Measurements from ENCODE around the gene PPFIA2. TPM values are rescaled to one million over a fixed set of nuclear protein-coding genes. Genes with fewer than 3 reads are reported as not detected.
"Not testable (repeated sequence)": the region's sequence is repeated elsewhere in the genome, so short reads cannot be mapped to it uniquely, and the experiment has no call there.

The PPFIA2 gene
- total RNA-seq, 4 donors from 2014 or later: 0.81 to 25.2 (median 4.9) TPM

DNA sequence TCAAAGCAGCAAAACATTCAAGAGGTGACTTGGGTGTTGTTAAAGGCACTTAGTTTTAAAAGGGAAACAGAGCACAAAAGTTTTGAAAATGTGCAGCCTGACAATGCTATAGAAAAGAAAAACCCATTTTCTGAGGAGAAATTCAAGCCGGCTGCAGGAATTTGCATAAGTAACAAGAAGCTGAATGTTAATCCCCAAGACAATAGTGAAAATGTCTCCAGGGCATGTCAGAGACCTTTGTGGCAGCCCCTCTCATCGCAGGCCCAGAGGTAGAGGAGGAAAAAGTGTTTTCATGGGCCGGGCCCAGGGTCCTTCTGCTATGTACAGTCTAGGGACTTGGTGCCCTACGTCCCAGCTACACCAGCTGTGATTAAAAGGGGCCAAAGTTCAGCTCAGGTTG lies 167.9 kb downstream of the PPFIA2 start:
- Histone ChIP-seq H3K4me1 (no peaks in the 10 kb centered on the region), H3K27ac (no peak overlapping the region), H3K27me3 (no peaks in the 10 kb centered on the region), H3K36me3 (no peaks in the 10 kb centered on the region), H3K9me3 (peaks cover 0 to 15% (median 0%) of the 10 kb centered on the region in 3 donors), H3K4me3 (no peak overlapping the region)
- TF ChIP-seq EP300 (IDR thresholded peaks at IDR 0.05) (no peak), POLR2AphosphoS5 (IDR thresholded peaks at IDR 0.05) (no peak), POLR2A (IDR thresholded peaks at IDR 0.05) (no peak)
- TF ChIP-seq, protein P1, sequence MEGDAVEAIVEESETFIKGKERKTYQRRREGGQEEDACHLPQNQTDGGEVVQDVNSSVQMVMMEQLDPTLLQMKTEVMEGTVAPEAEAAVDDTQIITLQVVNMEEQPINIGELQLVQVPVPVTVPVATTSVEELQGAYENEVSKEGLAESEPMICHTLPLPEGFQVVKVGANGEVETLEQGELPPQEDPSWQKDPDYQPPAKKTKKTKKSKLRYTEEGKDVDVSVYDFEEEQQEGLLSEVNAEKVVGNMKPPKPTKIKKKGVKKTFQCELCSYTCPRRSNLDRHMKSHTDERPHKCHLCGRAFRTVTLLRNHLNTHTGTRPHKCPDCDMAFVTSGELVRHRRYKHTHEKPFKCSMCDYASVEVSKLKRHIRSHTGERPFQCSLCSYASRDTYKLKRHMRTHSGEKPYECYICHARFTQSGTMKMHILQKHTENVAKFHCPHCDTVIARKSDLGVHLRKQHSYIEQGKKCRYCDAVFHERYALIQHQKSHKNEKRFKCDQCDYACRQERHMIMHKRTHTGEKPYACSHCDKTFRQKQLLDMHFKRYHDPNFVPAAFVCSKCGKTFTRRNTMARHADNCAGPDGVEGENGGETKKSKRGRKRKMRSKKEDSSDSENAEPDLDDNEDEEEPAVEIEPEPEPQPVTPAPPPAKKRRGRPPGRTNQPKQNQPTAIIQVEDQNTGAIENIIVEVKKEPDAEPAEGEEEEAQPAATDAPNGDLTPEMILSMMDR (IDR thresholded peaks at IDR 0.05): no peak
- WGBS, 2 donors (ENCODE audit: low coverage in 1 of 2): 87 to 90% methylated on average over 2 to 4 of the region's 4 CpGs
- no peak for ATAC-seq

DNA sequence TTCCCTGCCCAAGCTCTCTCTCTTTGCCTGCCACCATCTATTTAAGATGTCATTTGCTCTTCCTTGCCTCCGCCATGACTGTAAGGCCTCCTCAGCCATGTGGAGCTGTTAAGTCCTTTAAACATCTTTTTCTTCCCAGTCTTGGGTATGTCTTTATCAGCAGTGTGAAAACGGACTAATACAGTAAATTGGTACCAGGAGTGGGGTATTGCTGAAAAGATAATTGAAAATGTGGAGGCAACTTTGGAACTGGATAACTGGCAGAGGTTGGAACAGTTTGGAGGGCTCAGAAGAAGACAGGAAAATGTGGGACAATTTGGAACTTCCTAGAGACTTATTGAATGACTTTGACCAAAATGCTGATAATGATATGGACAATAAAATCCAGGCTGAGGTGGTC lies 168.4 kb downstream of the PPFIA2 start:
- WGBS, 2 donors (ENCODE audit: low coverage in 1 of 2): 93 to 100% methylated on average over 1 to 2 of the region's 2 CpGs
- H3K9me3 ChIP-seq: peaks cover 0 to 15% (median 0%) of the 10 kb centered on the region in 3 donors
- H3K4me3 ChIP-seq, H3K36me3 ChIP-seq, H3K4me1 ChIP-seq, ATAC-seq, H3K27me3 ChIP-seq, H3K27ac ChIP-seq: not testable (repeated sequence)

DNA sequence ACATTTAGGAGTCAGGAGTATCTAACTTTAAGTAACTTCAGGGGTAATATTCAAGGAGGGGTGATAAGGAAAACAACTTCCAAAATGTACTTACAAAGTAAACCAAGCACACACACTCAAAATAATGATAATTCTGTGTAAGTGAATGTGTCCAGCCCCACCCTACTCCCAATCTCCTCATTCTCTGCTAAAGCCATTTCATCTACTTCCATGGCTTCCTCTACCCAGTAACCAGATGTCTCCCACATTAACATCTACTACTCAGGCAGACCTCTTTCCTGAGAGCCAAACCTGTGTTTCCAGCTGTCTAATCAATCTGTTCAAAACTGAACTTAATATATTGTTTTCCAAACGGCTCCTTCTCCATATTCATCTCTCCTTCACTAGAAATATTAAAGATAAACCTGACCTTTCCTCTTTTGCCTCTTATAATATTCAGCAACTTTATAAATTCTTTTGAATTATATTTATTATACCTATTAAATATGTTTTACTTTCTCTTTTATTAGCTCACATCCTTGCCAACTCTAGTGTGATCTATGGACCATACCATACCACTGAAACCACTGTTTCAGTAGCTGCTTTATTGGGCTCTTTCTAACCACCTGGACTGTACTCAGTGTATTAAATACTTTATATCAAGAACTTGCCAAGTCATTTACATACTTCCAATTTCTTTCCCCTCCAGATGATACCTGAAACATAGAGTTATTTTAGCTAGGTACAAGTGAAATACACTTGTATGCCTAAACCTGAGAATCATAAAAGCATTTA lies 170.7 kb downstream of the PPFIA2 start:
- WGBS, 2 donors (ENCODE audit: low coverage in 1 of 2): 50 to 68% methylated on average over 1 of the region's 1 CpG
- Histone ChIP-seq H3K4me3 (no peak overlapping the region), H3K4me1 (no peaks in the 10 kb centered on the region), H3K27ac (no peak overlapping the region), H3K9me3 (peaks cover 0 to 15% (median 0%) of the 10 kb centered on the region in 3 donors), H3K36me3 (no peaks in the 10 kb centered on the region), H3K27me3 (no peaks in the 10 kb centered on the region)
- TF ChIP-seq, protein P1 (IDR thresholded peaks at IDR 0.05): no peak
- no peak for TF ChIP-seq POLR2AphosphoS5 (IDR thresholded peaks at IDR 0.05)
- no peak for ATAC-seq

DNA sequence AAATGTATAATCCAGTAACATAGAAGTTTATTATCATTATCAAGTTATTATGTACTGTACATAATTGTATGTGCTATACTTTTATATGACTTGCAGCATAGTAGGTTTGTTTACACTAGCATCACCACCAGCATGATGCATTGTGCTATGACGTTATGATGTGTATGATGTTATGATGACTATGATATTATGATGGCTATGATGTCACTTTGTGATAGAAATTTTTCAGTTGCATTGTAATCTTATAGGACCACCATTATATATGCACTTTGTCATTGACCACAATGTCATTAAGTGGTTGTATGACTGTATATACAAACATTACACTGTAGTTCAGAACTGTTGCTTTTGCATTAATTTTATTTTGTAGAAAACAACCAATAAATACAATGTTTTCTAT lies 173.4 kb downstream of the PPFIA2 start:
- Histone ChIP-seq H3K36me3 (no peaks in the 10 kb centered on the region), H3K27ac (no peak overlapping the region), H3K9me3 (peaks cover 0 to 6% (median 0%) of the 10 kb centered on the region in 3 donors), H3K4me1 (no peaks in the 10 kb centered on the region), H3K4me3 (no peak overlapping the region), H3K27me3 (no peaks in the 10 kb centered on the region)
- TF ChIP-seq, protein P1 (IDR thresholded peaks at IDR 0.05): no peak
- no peak for TF ChIP-seq EP300 (IDR thresholded peaks at IDR 0.05)
- no peak for TF ChIP-seq POLR2A (IDR thresholded peaks at IDR 0.05)
- TF ChIP-seq POLR2AphosphoS5 (IDR thresholded peaks at IDR 0.05): no peak
- ATAC-seq: no peak
- WGBS, 2 donors (ENCODE audit: low coverage in 1 of 2): 36 to 68% methylated on average over 1 of the region's 1 CpG

DNA sequence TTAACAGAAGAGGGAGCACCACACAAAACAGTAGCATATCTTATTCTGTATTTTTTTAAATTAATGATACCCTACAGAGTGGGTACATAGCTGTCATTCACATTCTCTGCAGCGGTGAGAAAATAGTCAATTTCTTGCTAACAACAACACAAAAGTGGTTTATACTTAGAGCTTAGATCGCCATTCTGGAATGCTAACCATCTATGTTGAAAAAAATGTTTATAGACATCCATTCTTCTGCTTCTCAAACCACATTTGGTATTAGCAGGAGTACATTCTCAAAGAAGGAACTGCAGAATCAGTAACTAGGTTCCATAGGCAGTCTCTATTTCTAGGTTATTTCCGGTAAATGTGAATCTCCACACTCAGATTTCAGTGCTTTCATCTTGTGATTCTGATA lies 185.9 kb downstream of the PPFIA2 start:
- 35 to 81% methylated on average over 3 of the region's 3 CpGs for WGBS, 2 donors (ENCODE audit: low coverage in 1 of 2)

More for the DNA sequence above, 185.9 kb downstream of the PPFIA2 start:
- TF ChIP-seq, protein P1 (IDR thresholded peaks at IDR 0.05): no peak
- TF ChIP-seq EP300 (IDR thresholded peaks at IDR 0.05) (no peak), POLR2AphosphoS5 (IDR thresholded peaks at IDR 0.05) (no peak), POLR2A (IDR thresholded peaks at IDR 0.05) (no peak)
- H3K4me3 ChIP-seq: no peak overlapping the region
- no peaks in the 10 kb centered on the region for H3K36me3 ChIP-seq
- no peaks in the 10 kb centered on the region for H3K4me1 ChIP-seq
- no peaks in the 10 kb centered on the region for H3K27me3 ChIP-seq
- no peak overlapping the region for H3K27ac ChIP-seq
- ATAC-seq: no peak
- H3K9me3 ChIP-seq: no peaks in the 10 kb centered on the region
